HepG2 (cell line): Measurements from ENCODE around the gene WNT10A. TPM values are rescaled to one million over a fixed set of nuclear protein-coding genes. Genes with fewer than 3 reads are reported as not detected.

Experiments
- ATAC-seq: fragments of 200-7000 bp; cut with Tn5 transposase; 3 replicates; pipeline ENCODE4 v1.9.1; 2020; ENCODE audit warnings: mild to moderate bottlenecking, moderate library complexity
- BruUV-seq: library from RNA; stranded (reverse); fragments of 400-500 nt; replicated peaks from 2 replicates; lab custom pipeline; 2021; lab: Mats Ljungman, UMichigan
- CTCF ChIA-PET: fragments of 300-600 bp; formaldehyde crosslinking; extraction: SDS; loops from one replicate; lab custom pipeline; 2021; ENCODE audit warnings: low total read pairs, inconsistent platforms, low intra/inter-chr PET ratio; lab: Yijun Ruan, JAX
- POLR2A ChIA-PET: fragments of 350-600 bp; sonication (Branson Sonifier 250); formaldehyde crosslinking; loops from one replicate; lab custom pipeline; 2020; ENCODE audit warnings: antibody characterized with exemption, inconsistent platforms; lab: Yijun Ruan, JAX
- DNase-seq: peaks from one replicate; pipeline ENCODE4 v3.0.0-alpha.2; 2015; ENCODE audit warnings: low spot score
- FAIRE-seq: peaks from 3 replicates; lab custom pipeline; 2011; peaks lifted over from hg19 to GRCh38; lab: Jason Lieb, UNC
- H2AFZ ChIP-seq: one replicate; pipeline ENCODE4 v1.6.1; 2011; ENCODE audit warnings: low read length, inconsistent platforms
- H3K27ac ChIP-seq: fragments of 300-600 bp; 3 replicates; pipeline ENCODE4 v1.8.0; 2011; ENCODE audit warnings: mixed run types, mild to moderate bottlenecking, mixed read lengths, low read length, inconsistent platforms; ENCODE audit not compliant: insufficient read depth; ENCODE audit errors: extremely low read length
- H3K27me3 ChIP-seq, 2 experiments: fragments of 200-600 bp in 1 of 2; 2 replicates in 1 of 2; 3 replicates in 1 of 2; pipeline versions ENCODE4 v1.6.0 to v1.8.0; 2011; ENCODE audit warnings: low read length in 2 of 2, mild to moderate bottlenecking in 2 of 2, moderate library complexity in 2 of 2, inconsistent platforms in 1 of 2; ENCODE audit not compliant: insufficient read depth in 2 of 2, control insufficient read depth in 1 of 2
- H3K36me3 ChIP-seq, 2 experiments: fragments of 200-600 bp in 1 of 2; replicated peaks in 1 of 2; 2 replicates in 1 of 2; 3 replicates in 1 of 2; pipeline versions ENCODE4 v1.5.1 to v1.8.0; 2011; ENCODE audit warnings: low read length in 2 of 2, inconsistent platforms in 1 of 2; ENCODE audit not compliant: insufficient read depth in 2 of 2, control insufficient read depth in 1 of 2
- H3K4me1 ChIP-seq: 2 replicates; pipeline ENCODE4 v1.5.1; 2012; ENCODE audit warnings: low read length, inconsistent platforms; ENCODE audit not compliant: insufficient read depth
- H3K4me2 ChIP-seq: 2 replicates; pipeline ENCODE4 v1.6.0; 2011; ENCODE audit warnings: low read depth, low read length, inconsistent platforms
- H3K4me3 ChIP-seq, 3 experiments: fragments of 200-600 bp in 1 of 3; sonication (generic), shearing (Covaris generic) in 1 of 3; replicated peaks in 1 of 3; 2 replicates each; pipeline ENCODE4 v1.5.1; 2011 to 2016; ENCODE audit warnings: low read length in 3 of 3, inconsistent platforms in 2 of 3, low read depth in 2 of 3, mild to moderate bottlenecking in 2 of 3, control low read depth in 1 of 3, mixed read lengths in 1 of 3; ENCODE audit not compliant: insufficient read depth in 1 of 3
- H3K79me2 ChIP-seq: one replicate; pipeline ENCODE4 v1.6.1; 2011; ENCODE audit warnings: low read length, inconsistent platforms; ENCODE audit not compliant: insufficient read depth
- H3K9ac ChIP-seq: 2 replicates; pipeline ENCODE4 v1.6.0; 2011; ENCODE audit warnings: mild to moderate bottlenecking, low read depth, low read length, inconsistent platforms; ENCODE audit not compliant: insufficient read depth
- H3K9me3 ChIP-seq: 2 replicates; pipeline ENCODE4 v1.5.1; 2012; ENCODE audit warnings: mild to moderate bottlenecking, low read length
- H4K20me1 ChIP-seq: 2 replicates; pipeline ENCODE4 v1.6.0; 2011; ENCODE audit warnings: inconsistent platforms, mild to moderate bottlenecking, low read length, moderate library complexity; ENCODE audit not compliant: insufficient read depth
- ARNT ChIP-seq: fragments of 450-650 bp; IDR thresholded peaks from 2 replicates; pipeline ENCODE4 v1.6.1; 2017
- HDAC1 ChIP-seq: sonication (generic); formaldehyde crosslinking; IDR thresholded peaks from 2 replicates; pipeline ENCODE4 v1.5.1; 2020; ENCODE audit warnings: mild to moderate bottlenecking, missing genetic modification reagents
- THRA ChIP-seq: sonication (generic); formaldehyde crosslinking; IDR thresholded peaks from 2 replicates; pipeline ENCODE4 v1.4.0; 2020; ENCODE audit warnings: missing genetic modification reagents, borderline replicate concordance
- TIGD3 ChIP-seq: sonication (generic); formaldehyde crosslinking; IDR thresholded peaks from 2 replicates; pipeline ENCODE4 v1.5.1; 2020; ENCODE audit warnings: mild to moderate bottlenecking, missing genetic modification reagents, borderline replicate concordance
- ZBTB49 ChIP-seq: sonication (generic); formaldehyde crosslinking; IDR thresholded peaks from 2 replicates; pipeline ENCODE4 v1.4.0; 2020; ENCODE audit warnings: missing genetic modification reagents, borderline replicate concordance
- ZFX ChIP-seq: sonication (generic); formaldehyde crosslinking; IDR thresholded peaks from 2 replicates; pipeline ENCODE4 v1.4.0; 2020; ENCODE audit warnings: mild to moderate bottlenecking, low read depth, missing genetic modification reagents, moderate library complexity
- ZMAT3 ChIP-seq: sonication (generic); formaldehyde crosslinking; conservative IDR thresholded peaks from 2 replicates; pipeline ENCODE4 v1.7.0; 2021; ENCODE audit warnings: missing genetic modification reagents
- ZNF207 ChIP-seq: fragments of 450-650 bp; IDR thresholded peaks from 2 replicates; pipeline ENCODE4 v1.6.1; 2016; ENCODE audit warnings: antibody characterized with exemption, borderline replicate concordance
- ZNF318 ChIP-seq: sonication (generic); formaldehyde crosslinking; IDR thresholded peaks from 2 replicates; pipeline ENCODE4 v1.4.0; 2020; ENCODE audit warnings: mild to moderate bottlenecking, missing genetic modification reagents
- ZNF790 ChIP-seq: sonication (generic); formaldehyde crosslinking; IDR thresholded peaks from 2 replicates; pipeline ENCODE4 v1.8.0; 2022; ENCODE audit warnings: missing genetic modification reagents, mild to moderate bottlenecking, borderline replicate concordance
- WGBS: methylation state at CpG from one replicate; pipeline ENCODE4 v1.1.6; 2017; ENCODE audit warnings: low lambda C conversion rate; 5-methylcytosine and 5-hydroxymethylcytosine counted together
- in situ Hi-C: cut with HindIII; loops from 2 replicates; pipeline ENCODE4 v1.10.0; 2017; ENCODE audit warnings: low pct_unique_long_range_greater_than_20kb; ENCODE audit not compliant: extremely low pct_ligation_motif_present
- intact Hi-C: fragments of 100-400 bp; cut with micrococcal nuclease; formaldehyde crosslinking; loops from one replicate; pipeline ENCODE4 v1.10.0; 2022; ENCODE audit not compliant: unreplicated experiment
- polyA plus RNA-seq, 8 experiments: library from polyadenylated mRNA; depleted of rRNA in 3 of 8; stranded (reverse) in 7 of 8; unstranded in 1 of 8; fragments of >200 nt; fragmentation: Illumina TruSeq in 4 of 8; extraction: Trizol in 4 of 8; gene quantifications; 2 replicates each; pipeline versions ENCODE4 v1.2.1 to v1.2.3, GENCODE V29; 2011 to 2016; ENCODE audit warnings: low read depth in 4 of 8, missing spikeins in 1 of 8, mixed read lengths in 1 of 8; ENCODE audit not compliant: insufficient read depth in 1 of 8
- total RNA-seq, 5 experiments: library from RNA; depleted of rRNA; stranded (reverse); fragments of >200 nt; fragmentation: Illumina TruSeq; extraction: Trizol; gene quantifications; 2 replicates each; pipeline ENCODE4 v1.2.3, GENCODE V29; 2016; ENCODE audit warnings: low read depth in 1 of 5

Gene WNT10A
- total and polyA plus RNA-seq, 2 of the 13 experiments (the other 11 are each of a cell fraction or from before 2014, with no cell fraction given), result 0.03 TPM; not detected in 1

GRCh38 chr2:218894880-218895157 is 14.2 kb downstream of the WNT10A start:
- ChIA-PET POLR2A (no interaction called here), CTCF (interaction anchor here (4.7 kb wide), 1 partner anchor 19 kb away, joined by 58 read pairs; no protein-coding TSS in a partner anchor)
- Histone ChIP-seq H3K9me3 (no peaks in the 10 kb centered on the region), H3K79me2 (no peaks in the 10 kb centered on the region), H2AFZ (no peak overlapping the region), H3K4me3 (no peak overlapping the region), H3K4me2 (no peak overlapping the region), H3K27me3 (peaks cover 31 to 94% of the 10 kb centered on the region in 2 experiments; a peak in 4 of 5 replicates), H3K9ac (no peak overlapping the region), H3K27ac (no peak overlapping the region), H3K36me3 (no peaks in the 10 kb centered on the region), H4K20me1 (no peaks in the 10 kb centered on the region; the same call in 1 of the 2 replicates), H3K4me1 (peaks cover 60% of the 10 kb centered on the region)
- in situ Hi-C loops (no loop called here), intact Hi-C loops (no loop called here)
- DNase-seq (no peak), FAIRE-seq (no peak), ATAC-seq (no peak)
- WGBS, result 44% methylated on average over 4 of the region's 4 CpGs
- no TSS peak for BruUV-seq
- no peak for TF ChIP-seq THRA (CRISPR knock-in tag)
- no peak for TF ChIP-seq ZMAT3 (CRISPR knock-in tag)
- TF ChIP-seq ARNT, result no peak
- no peak for TF ChIP-seq HDAC1 (CRISPR knock-in tag)
- no peak for TF ChIP-seq ZNF318 (CRISPR knock-in tag)
- TF ChIP-seq ZNF207, result no peak
- no peak for TF ChIP-seq TIGD3 (CRISPR knock-in tag)
- no peak for TF ChIP-seq ZFX
- no peak for TF ChIP-seq ZNF790 (CRISPR knock-in tag)
- no peak for TF ChIP-seq ZBTB49 (CRISPR knock-in tag)
